CD1c-positive myeloid dendritic cell (primary cell): Measurements from ENCODE around the gene PUSL1.
"Not testable (repeated sequence)": the region's sequence is repeated elsewhere in the genome, so short reads cannot be mapped to it uniquely, and the experiment has no call there.

Source experiments
- DNase-seq: peaks from one replicate; pipeline ENCODE4 v3.0.0-alpha.2; 2016; ENCODE audit errors: extremely low spot score

Gene PUSL1

GRCh38 chr1:1310109-1310385, 1.6 kb downstream of the PUSL1 start:
- DNase-seq = no peak

DNA sequence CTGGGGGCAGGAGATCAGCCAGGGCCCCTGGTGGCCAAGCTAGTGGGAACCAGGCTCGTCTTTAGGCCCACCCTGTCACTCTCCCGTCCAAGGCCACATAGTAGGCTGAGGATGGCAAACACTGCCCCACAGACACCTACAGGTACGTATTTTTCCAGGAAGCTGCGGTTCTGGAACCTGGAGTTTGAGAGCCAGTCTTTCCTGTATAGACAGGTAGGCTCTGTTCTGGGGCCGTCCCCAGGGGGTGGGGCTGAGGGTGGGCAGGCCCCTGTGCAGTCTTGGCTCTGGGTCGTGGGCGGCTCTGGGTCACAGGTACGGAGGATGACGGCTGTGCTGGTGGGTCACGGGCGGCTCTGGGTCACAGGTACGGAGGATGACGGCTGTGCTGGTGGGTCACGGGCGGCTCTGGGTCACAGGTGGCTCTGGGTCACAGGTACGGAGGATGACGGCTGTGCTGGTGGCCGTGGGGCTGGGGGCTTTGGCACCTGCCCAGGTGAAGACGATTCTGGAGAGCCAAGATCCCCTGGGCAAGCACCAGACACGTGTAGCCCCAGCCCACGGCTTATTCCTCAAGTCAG, 2.2 kb downstream of the PUSL1 start:
- no peak for DNase-seq

DNA sequence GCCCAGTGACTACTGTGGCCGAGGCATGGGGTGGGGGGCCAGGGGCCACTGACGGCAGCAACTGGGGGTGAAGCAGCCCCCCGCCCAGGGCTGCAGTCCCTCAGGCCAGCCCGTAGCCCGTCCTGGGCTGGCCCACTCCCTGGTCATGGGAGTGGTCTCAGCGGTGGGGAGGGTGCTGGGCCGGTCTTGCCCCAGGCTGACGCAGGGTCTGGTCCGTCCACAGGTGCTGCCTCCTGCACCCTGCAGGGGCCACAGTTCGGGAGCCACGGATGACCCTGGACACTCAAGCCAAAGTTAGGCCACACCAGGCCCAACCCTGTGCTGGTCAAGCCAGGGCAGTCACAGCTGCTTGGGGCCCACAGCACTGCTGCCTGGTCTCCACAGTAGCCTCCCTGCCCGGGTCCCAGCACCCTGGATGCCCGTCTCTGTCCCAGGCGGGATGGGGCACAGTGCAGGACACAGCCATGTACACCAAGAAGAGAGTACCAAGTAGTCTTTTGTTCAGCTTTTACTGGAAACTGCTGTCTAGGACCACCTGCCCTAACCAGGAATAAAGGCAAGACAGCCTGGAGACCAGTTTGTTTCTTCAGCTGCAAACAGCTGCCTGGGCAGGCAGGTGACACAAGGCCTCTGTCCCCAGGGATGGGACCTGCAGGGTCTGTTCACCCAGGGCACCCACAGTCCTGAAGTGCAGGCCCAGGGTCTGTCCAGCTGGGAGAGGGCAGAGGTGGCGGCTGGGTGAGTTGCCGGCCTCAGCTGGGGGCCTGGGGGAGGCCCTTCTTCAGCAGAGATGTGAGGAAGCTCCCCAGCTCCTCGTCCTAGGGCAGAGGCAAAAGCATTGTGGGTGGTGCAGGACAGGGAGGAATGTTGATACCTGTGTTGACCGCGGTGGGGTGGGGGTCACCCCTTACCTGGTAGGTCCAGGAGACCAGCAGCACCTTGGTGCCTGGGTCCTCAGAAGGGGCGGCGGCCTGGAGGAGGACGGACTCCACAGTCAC, 3.0 kb downstream of the PUSL1 start:
- no peak for DNase-seq

DNA sequence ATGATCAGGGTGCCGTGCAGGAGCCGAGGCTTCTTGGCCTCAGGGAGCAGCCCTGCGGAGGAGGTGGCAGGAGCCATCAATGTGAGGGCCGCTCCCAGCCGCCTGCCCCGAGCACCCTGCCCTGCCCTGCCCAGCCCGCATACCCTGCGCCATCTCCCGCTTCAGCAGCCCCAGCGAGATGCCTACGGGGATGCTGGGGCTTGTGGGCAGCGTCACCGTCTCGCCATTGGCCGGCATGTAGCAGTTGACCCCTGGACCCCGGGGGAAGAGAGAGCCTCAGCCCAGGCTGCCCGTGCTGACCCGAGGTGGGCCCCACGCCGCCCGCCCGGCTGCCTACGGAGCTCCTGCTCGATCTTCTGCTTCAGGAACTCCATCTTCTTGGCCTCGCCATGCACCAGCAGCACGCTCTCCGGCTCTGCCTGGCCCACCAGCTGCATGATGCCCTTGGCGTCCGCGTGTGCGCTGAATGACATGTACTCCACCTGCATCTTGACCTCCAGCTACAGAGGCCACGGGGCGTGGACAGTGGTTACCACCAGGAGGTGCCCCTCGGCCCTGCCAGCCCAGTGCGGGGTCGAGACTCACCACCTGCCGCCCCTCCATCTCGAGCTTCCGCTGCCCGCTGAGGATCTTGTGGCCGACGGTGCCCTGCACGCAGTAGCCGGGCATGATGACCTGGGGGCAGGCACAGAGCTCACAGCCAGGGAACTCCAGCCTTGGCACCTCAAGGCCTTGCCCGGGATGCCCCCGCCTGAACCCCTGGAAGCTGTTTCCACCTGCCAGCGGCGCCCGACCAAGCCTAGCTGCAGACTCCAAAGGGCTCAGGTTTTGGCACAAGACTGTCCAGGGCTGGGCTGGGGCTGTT, 4.3 kb downstream of the PUSL1 start:
- DNase-seq = no peak

DNA sequence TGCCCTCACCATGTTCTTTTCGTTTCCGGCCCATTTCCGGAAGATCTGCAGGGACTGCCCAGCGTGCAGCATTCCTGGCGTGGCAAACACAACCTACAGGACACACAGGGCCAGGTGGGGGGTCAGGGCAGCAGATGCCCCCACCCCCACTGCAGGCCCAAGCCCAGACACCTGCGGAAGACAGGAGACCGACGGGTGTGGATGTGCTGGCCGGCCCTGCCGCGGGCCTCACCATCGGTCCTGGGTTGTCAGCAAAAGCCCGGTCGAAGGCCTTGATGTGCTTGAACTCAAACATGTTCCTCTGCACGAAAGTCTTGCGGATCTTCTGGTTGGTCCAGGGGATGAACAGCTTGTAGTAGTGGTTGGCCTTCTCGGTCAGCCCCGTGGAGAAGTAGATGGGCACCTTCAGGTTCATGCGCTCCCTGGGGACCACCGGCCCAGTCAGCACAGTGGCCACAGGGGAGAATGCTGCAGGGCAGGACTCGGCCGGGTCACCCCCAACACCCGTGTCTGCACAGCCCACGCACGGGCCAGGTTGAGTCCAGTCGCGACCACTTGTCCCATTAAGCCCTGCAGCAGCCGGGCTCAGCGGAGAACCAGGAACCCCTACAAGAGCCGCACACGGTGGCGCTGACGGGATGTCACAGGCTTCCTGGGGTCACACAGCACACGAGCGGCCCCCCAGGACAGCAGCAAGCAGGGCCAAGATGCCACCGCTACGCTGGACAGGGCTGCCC, 5.3 kb downstream of the PUSL1 start:
- DNase-seq = no peak

- no peak for DNase-seq
Measured at GRCh38 chr1:1314237-1314586, 5.8 kb downstream of the PUSL1 start.

DNA sequence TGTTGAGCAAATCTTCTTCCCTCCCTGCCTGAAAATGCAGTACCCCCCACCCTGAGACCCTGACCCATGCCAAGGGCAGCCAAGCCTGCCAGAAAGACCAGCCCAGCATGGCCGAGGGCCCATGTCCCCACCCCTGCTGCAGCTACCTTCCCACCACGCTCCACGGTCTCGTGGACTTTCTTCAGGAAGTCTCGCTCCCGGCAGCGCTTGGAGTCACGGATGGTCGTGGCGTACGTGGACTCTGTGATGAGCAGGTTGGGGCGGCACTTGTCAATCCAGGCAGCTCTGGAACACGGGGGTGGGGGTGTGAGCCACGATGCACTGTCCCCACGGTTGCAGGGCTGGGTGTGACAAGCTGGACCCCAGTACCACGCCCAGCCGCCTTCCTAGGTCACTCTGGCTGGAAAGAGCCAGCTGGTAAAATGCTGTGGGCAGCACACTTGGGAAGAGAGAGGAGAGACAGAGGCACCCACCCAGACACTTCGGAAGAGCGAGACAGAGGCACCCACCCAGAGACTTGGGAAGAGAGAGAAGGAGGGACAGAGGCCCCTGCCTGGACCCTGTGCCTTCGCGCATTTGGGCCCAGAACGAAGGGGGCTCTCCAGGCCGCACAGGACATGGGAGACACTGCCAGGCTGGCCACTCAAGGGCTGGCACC, 6.4 kb downstream of the PUSL1 start:
- DNase-seq = no peak

DNA sequence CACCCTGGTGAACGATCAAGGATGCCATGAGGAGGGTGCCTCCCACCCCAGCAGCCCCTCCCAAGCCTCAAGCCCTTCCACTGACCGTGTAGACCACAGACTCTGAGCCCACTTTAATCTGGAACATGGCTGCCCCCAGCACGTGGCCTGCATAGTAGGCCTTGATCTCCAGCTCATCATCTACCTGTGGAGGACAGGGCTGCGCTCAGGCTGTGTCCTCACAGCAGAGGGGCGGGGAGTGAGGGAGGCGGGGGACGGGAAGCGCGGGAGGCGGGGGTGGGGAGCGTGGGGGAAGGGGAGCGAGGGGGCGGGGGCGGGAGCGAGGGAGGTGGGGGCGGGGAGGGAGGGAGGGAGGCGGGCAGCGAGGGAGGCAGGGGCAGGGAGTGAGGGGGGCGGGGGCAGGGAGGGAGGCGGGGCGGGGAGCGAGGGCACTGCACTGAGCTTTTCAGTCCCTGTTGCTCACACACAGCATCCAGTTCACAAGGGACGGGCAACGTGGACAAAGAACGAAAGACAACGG, 7.1 kb downstream of the PUSL1 start:
- no peak for DNase-seq

GRCh38 chr1:1316199-1316598, 7.8 kb downstream of the PUSL1 start:
- not testable (repeated sequence) for DNase-seq

DNA sequence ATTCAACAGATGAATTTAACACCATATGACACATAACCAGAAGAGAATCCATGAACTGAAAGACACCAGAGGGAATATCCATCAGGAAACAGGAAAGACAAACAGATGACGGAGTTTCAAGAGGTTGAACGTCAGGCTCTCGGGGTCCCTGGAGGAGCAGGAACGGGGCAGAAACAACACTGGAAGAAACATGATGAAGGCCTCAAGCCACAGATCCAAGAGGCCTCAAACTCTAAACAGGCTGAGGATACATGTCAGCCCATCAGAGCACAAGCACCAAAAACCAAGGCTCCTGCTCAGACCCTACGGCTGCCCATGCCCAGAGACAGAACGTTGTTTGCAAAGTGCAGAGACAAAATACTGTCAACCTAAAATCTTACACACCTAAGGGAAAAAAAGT, 9.0 kb downstream of the PUSL1 start:
- DNase-seq = no peak

- DNase-seq = no peak
Measured at GRCh38 chr1:1318131-1318652, 9.8 kb downstream of the PUSL1 start.

DNA sequence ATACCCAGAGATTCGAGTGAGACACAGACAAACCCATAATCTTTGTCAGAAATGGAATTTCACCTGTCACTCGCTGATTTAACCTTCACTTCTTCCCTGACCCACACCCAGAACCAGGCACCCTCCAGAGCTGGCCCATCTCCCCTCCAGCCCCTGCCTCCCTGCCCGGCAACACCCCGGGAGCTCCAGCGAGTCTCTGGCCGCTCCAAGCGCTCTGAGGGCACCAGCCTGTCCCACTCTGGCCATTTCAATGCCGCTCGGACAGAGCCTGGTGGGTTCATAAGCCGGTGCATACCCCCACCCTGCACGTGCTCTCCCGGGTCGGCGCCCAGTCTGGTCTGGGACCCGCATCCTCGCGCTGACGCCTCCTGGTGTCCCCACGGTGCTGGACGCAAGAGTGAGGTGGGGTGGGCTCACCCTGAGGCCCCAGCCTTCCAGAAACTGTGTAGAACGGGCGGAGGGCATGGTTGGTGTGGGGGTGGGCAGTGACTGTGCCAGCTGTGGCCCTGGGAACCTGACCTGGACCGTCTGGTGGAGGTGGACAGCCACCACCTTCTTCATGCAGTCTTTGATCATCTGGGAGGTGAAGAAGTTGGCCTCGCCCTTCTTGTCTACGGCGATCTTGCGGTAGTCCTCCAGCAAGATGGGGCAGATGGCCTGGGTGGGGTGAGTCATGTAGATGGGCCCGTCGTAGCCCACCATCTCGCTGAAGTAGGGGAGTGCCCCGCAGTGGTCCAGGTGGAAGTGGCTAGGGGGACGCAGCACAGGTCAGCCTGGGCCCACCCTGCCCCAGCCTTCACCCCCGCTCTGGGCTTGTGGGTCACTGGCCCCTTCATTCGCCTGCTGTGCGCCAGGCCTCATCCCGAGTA, 10.6 kb downstream of the PUSL1 start:
- no peak for DNase-seq

DNA sequence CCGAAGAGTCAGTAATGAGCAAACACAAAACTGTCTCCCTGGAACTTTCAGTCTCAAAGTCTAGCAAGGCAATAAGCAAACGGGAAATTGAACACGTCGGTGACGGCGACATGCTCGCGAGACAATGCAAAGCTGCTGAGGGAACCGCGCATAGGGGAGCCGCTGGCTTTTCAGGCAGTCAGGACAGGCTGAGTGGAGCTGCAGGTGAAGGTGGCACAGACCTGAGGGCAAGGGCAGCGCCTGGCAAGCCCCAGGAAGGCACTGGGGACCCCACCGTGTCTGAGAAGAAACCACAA, 11.2 kb downstream of the PUSL1 start:
- DNase-seq = no peak

GRCh38 chr1:1320666-1321448, 12.5 kb downstream of the PUSL1 start:
- DNase-seq = no peak

DNA sequence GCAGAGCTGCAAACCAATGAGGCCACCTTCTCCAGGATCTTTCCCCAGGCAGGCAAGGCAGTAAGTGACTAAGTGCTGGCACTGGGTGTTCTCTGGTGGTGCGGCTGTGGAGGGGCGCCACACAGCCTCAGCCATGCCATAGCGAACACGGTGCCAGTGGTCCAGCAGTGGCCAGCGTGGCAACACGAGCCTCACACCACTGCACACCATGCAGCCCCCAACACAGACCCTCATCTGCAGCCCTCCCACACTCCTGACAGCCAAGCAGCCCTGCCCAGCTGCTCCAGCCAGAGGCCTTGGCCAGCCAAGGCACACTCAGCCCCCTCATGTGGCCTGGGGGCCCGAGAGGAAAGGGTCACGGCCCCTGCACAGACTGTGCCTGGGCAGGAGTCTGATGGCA, 13.1 kb downstream of the PUSL1 start:
- no peak for DNase-seq

GRCh38 chr1:1322418-1322817, 14.0 kb downstream of the PUSL1 start:
- DNase-seq = no peak

- no peak for DNase-seq
Measured at GRCh38 chr1:1322952-1323351, 14.6 kb downstream of the PUSL1 start.

GRCh38 chr1:1324084-1324523, 15.7 kb downstream of the PUSL1 start:
- no peak for DNase-seq
